Gastrocnemius medialis (tissue), 4 donors: Measurements from ENCODE around the gene SERINC5. TPM values are rescaled to one million over a fixed set of nuclear protein-coding genes. Genes with fewer than 3 reads are reported as not detected.

Experiments
- ATAC-seq, 2 donors: fragments of 150-250 bp; one replicate each; pipeline ENCODE4 v1.9.1; 2016
- DNase-seq, 2 donors: peaks; one replicate each; pipeline ENCODE4 v3.0.0-alpha.2; 2019
- H3K27ac ChIP-seq, 4 donors: fragments of 200-600 bp; sonication (generic); 1 replicate in 1 of 4; 2 replicates in 3 of 4; pipeline ENCODE4 v1.5.1; 2016 to 2018; ENCODE audit warnings: mild to moderate bottlenecking in 2 of 4, moderate library complexity in 1 of 4
- H3K27me3 ChIP-seq, 3 donors: fragments of 200-600 bp; sonication (generic) in 2 of 3; 1 replicate in 1 of 3; 2 replicates in 2 of 3; pipeline versions ENCODE4 v1.5.1 to v1.6.0; 2016 to 2019; ENCODE audit warnings: mild to moderate bottlenecking in 1 of 3, moderate library complexity in 1 of 3
- H3K36me3 ChIP-seq, 2 donors: fragments of 200-600 bp; sonication (generic) in 1 of 2; one replicate each; pipeline ENCODE4 v1.5.1; 2017 to 2018
- H3K4me1 ChIP-seq, 2 donors: fragments of 200-600 bp; sonication (generic) in 1 of 2; one replicate each; pipeline ENCODE4 v1.5.1; 2016 to 2017; ENCODE audit warnings: mild to moderate bottlenecking in 2 of 2
- H3K4me3 ChIP-seq, 4 donors: fragments of 200-600 bp; sonication (generic) in 3 of 4; 1 replicate in 1 of 4; 2 replicates in 3 of 4; pipeline ENCODE4 v1.5.1; 2016 to 2019; ENCODE audit warnings: mild to moderate bottlenecking in 2 of 4
- H3K9me3 ChIP-seq, 3 donors: fragments of 200-600 bp; sonication (generic) in 2 of 3; 1 replicate in 1 of 3; 2 replicates in 2 of 3; pipeline ENCODE4 v1.5.1; 2016 to 2019
- POLR2A ChIP-seq, 2 donors: fragments of 450-650 bp; IDR thresholded peaks; one replicate each; pipeline ENCODE4 v1.6.1; 2017; ENCODE audit warnings: antibody characterized with exemption in 2 of 2, mild to moderate bottlenecking in 2 of 2, moderate library complexity in 2 of 2
- in situ Hi-C, 4 donors: fragments of 200-750 bp; cut with MboI; loops; one replicate each; pipeline versions ENCODE4 v1.15.0 to v1.8.0; 2017; ENCODE audit warnings: low sequenced_read_pairs in 4 of 4
- intact Hi-C: fragments of 100-400 bp; cut with DNase I; formaldehyde crosslinking; loops from one replicate; pipeline ENCODE4 v1.15.1; 2023; ENCODE audit warnings: low total_unique reads
- total RNA-seq, 4 donors: library from RNA; depleted of rRNA; stranded (reverse); fragments of >200 nt; gene quantifications; one replicate each; pipeline versions ENCODE4 v1.1.0 to v1.2.3, GENCODE V29; 2016
- TF ChIP-seq, protein P1 (sequence below), 5 experiments: fragments of 450-650 bp in 3 of 5; fragments of 200-600 bp in 2 of 5; sonication (generic) in 2 of 5; IDR thresholded peaks in 4 of 5; conservative IDR thresholded peaks in 1 of 5; 1 replicate in 4 of 5; 2 replicates in 1 of 5; pipeline ENCODE4 v1.5.1; 2016 to 2019; ENCODE audit warnings: antibody characterized with exemption in 5 of 5, mild to moderate bottlenecking in 3 of 5, moderate library complexity in 3 of 5

SERINC5 gene
- total RNA-seq, 4 donors from 2014 or later: 1.4 to 5.3 (median 3.0) TPM

DNA sequence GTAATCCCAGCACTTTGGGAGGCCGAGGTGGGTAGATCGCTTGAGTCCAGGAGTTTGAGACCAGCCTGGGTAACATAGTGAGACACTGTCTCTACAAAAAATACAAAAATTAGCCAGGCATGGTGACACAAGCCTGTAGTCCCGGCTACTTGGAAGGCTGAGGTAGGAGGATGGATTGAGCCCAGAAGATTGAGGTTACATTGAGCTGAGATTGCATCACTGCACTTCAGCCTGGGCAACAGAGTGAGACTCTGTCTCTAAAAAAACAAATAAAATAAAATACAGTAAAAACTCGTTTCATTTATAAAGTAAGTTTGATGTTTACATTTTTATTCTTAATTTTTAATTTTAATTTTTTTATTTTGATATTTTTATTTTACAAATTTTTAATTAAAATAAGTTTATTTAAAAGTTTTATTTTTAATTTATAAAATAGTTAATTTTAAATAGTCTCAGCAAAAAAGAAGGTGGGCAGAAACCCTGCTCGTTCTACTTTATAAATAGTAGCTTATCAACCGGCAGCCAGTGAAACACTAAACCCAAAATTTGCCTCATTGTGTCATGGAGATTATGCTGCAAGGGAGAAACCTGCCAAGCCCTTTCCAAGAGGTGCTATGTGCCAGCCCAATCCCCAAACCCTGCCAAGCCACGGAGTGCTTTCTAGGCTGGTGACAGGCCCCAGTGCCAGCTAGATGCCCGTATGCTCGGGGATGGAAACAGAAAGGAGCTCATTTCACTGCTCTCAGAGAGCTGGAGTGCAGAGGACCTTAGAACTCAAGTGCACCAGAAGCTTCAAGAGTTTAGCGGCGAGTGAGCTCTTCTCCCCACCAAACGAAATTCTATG is 38.9 kb downstream of the SERINC5 start:
- peak overlapping the region in 3 of 4 donors; percentile 34 to 64 (median 56) for H3K27ac ChIP-seq
- H3K9me3 ChIP-seq: no peaks in the 10 kb centered on the region
- DNase-seq (peak; percentile 86 to 91), ATAC-seq (peak; percentile 99)
- H3K27me3 ChIP-seq: no peaks in the 10 kb centered on the region
- H3K4me1 ChIP-seq: peaks cover 15 to 20% of the 10 kb centered on the region in 2 donors
- in situ Hi-C loops: no loop called here
- TF ChIP-seq POLR2A (IDR thresholded peaks at IDR 0.05): no peak
- TF ChIP-seq, protein P1, sequence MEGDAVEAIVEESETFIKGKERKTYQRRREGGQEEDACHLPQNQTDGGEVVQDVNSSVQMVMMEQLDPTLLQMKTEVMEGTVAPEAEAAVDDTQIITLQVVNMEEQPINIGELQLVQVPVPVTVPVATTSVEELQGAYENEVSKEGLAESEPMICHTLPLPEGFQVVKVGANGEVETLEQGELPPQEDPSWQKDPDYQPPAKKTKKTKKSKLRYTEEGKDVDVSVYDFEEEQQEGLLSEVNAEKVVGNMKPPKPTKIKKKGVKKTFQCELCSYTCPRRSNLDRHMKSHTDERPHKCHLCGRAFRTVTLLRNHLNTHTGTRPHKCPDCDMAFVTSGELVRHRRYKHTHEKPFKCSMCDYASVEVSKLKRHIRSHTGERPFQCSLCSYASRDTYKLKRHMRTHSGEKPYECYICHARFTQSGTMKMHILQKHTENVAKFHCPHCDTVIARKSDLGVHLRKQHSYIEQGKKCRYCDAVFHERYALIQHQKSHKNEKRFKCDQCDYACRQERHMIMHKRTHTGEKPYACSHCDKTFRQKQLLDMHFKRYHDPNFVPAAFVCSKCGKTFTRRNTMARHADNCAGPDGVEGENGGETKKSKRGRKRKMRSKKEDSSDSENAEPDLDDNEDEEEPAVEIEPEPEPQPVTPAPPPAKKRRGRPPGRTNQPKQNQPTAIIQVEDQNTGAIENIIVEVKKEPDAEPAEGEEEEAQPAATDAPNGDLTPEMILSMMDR (IDR thresholded peaks at IDR 0.05 in 4 of 5, conservative IDR thresholded peaks at IDR 0.05 in 1 of 5): no peak
- H3K4me3 ChIP-seq: no peak overlapping the region
- H3K36me3 ChIP-seq: no peaks in the 10 kb centered on the region
- intact Hi-C loops: loop anchor here (1.0 to 2.0 kb wide), 2 partner anchors 24 to 38 kb away; no protein-coding TSS in a partner anchor

DNA sequence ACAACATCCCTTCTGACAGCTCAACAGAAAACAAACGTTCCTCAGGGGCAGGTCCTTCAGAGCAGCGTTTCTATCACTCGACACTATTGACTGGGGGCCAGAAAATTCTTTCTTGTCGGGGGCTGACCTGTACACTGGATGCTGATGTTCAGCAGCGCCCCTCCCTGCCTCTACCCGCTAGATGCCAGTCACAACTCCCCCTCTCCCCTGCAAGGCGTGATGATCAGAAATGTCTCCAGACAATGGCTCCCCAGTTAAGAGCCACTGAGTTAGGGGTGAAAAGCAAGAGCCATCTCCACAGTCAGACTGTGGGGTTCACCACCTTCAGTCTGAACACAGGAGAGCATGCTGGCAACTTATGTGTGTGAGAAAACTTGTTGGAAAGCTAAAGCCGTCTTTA is 39.8 kb downstream of the SERINC5 start:
- peaks cover 15 to 20% of the 10 kb centered on the region in 2 donors for H3K4me1 ChIP-seq
- TF ChIP-seq POLR2A (IDR thresholded peaks at IDR 0.05): no peak
- TF ChIP-seq, protein P1 (IDR thresholded peaks at IDR 0.05 in 4 of 5, conservative IDR thresholded peaks at IDR 0.05 in 1 of 5): no peak
- no peaks in the 10 kb centered on the region for H3K27me3 ChIP-seq
- H3K27ac ChIP-seq: peak overlapping the region in 3 of 4 donors; percentile 34 to 64 (median 56)
- no peaks in the 10 kb centered on the region for H3K9me3 ChIP-seq
- DNase-seq (no peak), ATAC-seq (no peak)
- intact Hi-C loops (loop anchor here (2.0 kb wide), 1 partner anchor 39 kb away; no protein-coding TSS in a partner anchor), in situ Hi-C loops (no loop called here)
- H3K36me3 ChIP-seq: no peaks in the 10 kb centered on the region
- H3K4me3 ChIP-seq: no peak overlapping the region

DNA sequence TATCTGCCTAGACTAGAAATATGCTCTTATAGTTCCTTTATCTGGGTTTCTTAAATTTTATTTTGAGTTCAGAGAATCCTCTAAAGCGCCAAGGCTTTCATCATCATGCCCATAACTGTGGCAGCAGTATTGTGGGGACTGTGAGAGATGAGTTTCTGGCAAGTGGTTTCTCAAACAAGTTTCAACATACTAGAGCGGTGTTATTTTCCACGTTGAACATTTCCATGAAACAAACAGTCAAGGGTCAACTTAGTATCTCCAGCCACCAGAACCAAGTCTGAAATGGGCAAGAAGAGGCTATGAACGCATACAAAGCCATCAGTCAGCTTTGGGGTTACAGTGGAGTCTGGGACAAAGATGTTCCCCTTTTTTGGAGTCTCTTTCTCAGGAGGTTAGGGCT is 40.3 kb downstream of the SERINC5 start:
- TF ChIP-seq, protein P1 (IDR thresholded peaks at IDR 0.05 in 4 of 5, conservative IDR thresholded peaks at IDR 0.05 in 1 of 5): no peak
- no peak for TF ChIP-seq POLR2A (IDR thresholded peaks at IDR 0.05)
- Histone ChIP-seq H3K9me3 (no peaks in the 10 kb centered on the region), H3K4me3 (no peak overlapping the region), H3K36me3 (no peaks in the 10 kb centered on the region), H3K27me3 (no peaks in the 10 kb centered on the region), H3K4me1 (peaks cover 15 to 20% of the 10 kb centered on the region in 2 donors), H3K27ac (peak overlapping the region in 3 of 4 donors; percentile 12 to 56 (median 14))
- ATAC-seq (peak in 1 of 2 donors; percentile 40), DNase-seq (no peak)
- in situ Hi-C loops (no loop called here), intact Hi-C loops (no loop called here)

DNA sequence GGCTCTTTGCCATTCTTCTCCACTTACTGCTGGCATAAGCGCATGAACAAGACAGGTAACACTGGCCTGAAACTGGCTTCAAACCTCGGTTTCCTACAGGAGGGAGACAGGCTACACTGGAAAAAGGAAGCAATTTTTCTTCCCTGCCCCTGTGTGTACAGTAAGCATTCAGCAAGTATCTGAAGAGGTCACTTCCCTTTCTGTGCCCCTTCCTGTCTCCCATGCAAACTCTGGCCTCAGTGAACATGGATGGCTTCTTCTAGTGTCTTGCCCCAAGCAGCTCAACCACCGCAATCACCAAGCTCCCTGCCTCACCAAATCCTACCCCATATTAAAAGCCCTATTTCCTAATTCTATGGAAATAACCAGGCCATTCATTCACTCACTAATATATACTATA is 42.4 kb downstream of the SERINC5 start:
- H3K36me3 ChIP-seq: no peaks in the 10 kb centered on the region
- H3K27ac ChIP-seq: no peak overlapping the region
- H3K4me3 ChIP-seq: no peak overlapping the region
- ATAC-seq (no peak), DNase-seq (no peak)
- no peaks in the 10 kb centered on the region for H3K9me3 ChIP-seq
- intact Hi-C loops: no loop called here
- TF ChIP-seq, protein P1 (IDR thresholded peaks at IDR 0.05 in 4 of 5, conservative IDR thresholded peaks at IDR 0.05 in 1 of 5): no peak
- TF ChIP-seq POLR2A (IDR thresholded peaks at IDR 0.05): no peak
- no peaks in the 10 kb centered on the region for H3K27me3 ChIP-seq
- H3K4me1 ChIP-seq: peaks cover 15 to 20% of the 10 kb centered on the region in 2 donors
- in situ Hi-C loops: no loop called here
